ENCODE data around the gene EIF4B.

The EIF4B gene

DNA sequence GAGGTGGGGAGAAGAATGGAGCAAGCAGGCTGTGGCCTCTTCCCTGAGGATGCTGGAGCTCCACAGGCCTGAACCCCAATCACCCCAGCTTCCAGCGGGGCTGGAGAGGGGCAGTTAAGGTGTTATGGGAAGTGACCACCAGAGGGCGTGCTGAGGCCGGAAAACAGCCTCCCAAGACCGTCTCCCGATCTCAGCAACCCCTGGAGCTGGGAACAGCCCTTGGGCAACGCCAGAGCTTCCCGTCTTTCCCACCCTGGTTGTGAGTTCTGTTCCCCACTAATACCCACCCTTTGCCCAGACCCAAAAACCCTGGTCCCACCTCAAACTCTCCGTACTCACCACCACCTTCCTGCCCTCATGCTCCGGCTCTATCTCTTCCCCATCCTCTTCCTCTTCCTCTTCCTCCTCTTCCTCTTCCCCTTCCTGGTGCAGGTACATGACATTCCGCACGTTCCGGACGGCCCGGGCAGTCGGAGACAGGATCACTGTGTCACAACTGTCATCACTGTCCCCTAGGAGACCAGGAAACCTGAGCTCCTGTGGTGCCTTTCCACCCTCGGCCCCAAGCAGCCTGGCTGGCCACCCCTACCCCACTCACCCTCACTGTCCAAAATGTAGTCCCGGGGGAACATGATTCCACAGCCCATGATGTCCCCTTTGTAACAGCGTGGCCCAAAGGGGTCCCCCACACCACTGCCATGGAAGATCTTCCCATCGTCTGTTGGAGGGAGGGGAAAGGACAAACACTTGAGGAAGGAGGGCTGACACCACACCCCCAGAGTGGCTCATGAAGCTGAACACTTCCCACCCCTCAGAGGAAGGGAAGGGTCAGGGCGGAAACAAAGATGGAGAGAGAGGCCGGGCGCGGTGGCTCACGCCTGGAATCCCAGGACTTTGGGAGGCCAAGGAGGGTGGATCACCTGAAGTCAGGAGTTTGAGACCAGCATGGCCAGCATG, 60.0 kb downstream of the EIF4B start:
- H3K9me3 ChIP-seq (ENCODE audit: insufficient read depth, low read depth, low read length): no peaks in the 10 kb centered on the region
- H4K20me1 ChIP-seq (ENCODE audit: insufficient read depth, low read length, poor library complexity, severe bottlenecking): no peaks in the 10 kb centered on the region
- H3K9me2 ChIP-seq (replicated peaks; ENCODE audit: low read depth, low read length): no peaks in the 10 kb centered on the region
- H3K79me2 ChIP-seq (ENCODE audit: insufficient read depth, low read length): no peaks in the 10 kb centered on the region
- H3K27me3 ChIP-seq (ENCODE audit: insufficient read depth, low read length, poor library complexity, severe bottlenecking): no peaks in the 10 kb centered on the region
- peaks cover 7% of the 10 kb centered on the region; the same call in 1 of the 2 replicates for H3K36me3 ChIP-seq (ENCODE audit: insufficient read depth, low read length)
- TF ChIP-seq, protein P1, sequence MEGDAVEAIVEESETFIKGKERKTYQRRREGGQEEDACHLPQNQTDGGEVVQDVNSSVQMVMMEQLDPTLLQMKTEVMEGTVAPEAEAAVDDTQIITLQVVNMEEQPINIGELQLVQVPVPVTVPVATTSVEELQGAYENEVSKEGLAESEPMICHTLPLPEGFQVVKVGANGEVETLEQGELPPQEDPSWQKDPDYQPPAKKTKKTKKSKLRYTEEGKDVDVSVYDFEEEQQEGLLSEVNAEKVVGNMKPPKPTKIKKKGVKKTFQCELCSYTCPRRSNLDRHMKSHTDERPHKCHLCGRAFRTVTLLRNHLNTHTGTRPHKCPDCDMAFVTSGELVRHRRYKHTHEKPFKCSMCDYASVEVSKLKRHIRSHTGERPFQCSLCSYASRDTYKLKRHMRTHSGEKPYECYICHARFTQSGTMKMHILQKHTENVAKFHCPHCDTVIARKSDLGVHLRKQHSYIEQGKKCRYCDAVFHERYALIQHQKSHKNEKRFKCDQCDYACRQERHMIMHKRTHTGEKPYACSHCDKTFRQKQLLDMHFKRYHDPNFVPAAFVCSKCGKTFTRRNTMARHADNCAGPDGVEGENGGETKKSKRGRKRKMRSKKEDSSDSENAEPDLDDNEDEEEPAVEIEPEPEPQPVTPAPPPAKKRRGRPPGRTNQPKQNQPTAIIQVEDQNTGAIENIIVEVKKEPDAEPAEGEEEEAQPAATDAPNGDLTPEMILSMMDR (conservative IDR thresholded peaks at IDR 0.05; ENCODE audit: low read length): peak; percentile 86
- no peak for TF ChIP-seq EZH2phosphoT487 (IDR thresholded peaks at IDR 0.05; ENCODE audit: borderline replicate concordance)
- no peak overlapping the region for H2AFZ ChIP-seq (ENCODE audit: low read length)
- no peaks in the 10 kb centered on the region for H3F3A ChIP-seq (ENCODE audit: low read depth)
- no peak overlapping the region for H3K4me3 ChIP-seq (ENCODE audit: low read length, poor library complexity, severe bottlenecking)
- no peaks in the 10 kb centered on the region for H3K4me1 ChIP-seq (ENCODE audit: insufficient read depth, low read length, poor library complexity, severe bottlenecking)
- no peak overlapping the region for H3K4me2 ChIP-seq (ENCODE audit: low read depth, low read length, poor library complexity, severe bottlenecking)
- no peak overlapping the region for H3K9ac ChIP-seq (ENCODE audit: low read depth, low read length, poor library complexity, severe bottlenecking)

DNA sequence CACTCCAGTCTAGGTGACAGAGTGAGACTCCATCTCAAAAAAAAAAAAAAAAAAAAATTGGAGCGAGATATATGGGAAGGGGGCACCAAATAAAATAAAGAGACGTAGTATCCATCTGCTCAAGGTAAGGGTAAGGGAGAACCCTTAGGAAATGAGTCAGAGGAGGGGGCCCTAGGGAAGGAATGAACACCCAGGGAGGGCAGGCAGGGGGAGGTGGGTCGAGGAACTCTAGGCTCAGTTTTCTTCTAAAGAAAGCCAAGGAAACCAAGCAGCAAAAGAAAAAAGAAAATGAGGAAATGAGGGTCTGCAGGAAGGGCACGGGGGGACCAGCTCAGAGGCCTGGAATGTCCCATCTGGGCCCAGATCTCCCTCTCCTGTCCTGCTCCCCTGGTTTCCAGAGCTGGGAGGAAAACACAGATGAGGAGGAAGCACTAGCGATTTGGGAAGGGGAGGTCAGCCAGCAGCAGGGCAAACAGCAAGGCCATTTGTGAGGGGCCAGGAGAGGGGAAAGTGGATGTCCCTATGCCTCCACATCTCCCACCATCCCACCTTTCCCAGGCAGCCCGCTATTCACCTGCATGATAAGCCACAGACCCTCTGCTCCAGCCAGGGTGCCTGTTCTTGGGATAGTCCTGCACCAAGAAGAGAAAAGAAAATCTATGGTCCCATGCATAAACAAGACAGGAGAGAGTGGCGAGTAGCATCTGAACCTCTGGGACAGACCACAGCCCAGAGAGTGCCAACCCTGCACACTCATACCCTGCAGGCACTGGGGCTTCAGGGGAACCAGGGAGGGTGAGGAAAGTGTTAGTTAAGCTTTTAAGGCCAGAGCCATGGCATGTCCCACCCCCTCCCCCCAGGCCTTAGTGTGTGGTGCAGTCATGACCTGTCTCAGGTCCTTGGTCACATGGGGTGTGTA, 61.1 kb downstream of the EIF4B start:
- TF ChIP-seq, protein P1 (conservative IDR thresholded peaks at IDR 0.05; ENCODE audit: low read length): no peak
- no peak for TF ChIP-seq EZH2phosphoT487 (IDR thresholded peaks at IDR 0.05; ENCODE audit: borderline replicate concordance)
- no peak overlapping the region for H3K4me2 ChIP-seq (ENCODE audit: low read depth, low read length, poor library complexity, severe bottlenecking)
- H3K9me2 ChIP-seq (replicated peaks; ENCODE audit: low read depth, low read length): no peaks in the 10 kb centered on the region
- H3K27me3 ChIP-seq (ENCODE audit: insufficient read depth, low read length, poor library complexity, severe bottlenecking): no peaks in the 10 kb centered on the region
- peaks cover 7% of the 10 kb centered on the region; the same call in 1 of the 2 replicates for H3K36me3 ChIP-seq (ENCODE audit: insufficient read depth, low read length)
- H3F3A ChIP-seq (ENCODE audit: low read depth): no peaks in the 10 kb centered on the region
- no peaks in the 10 kb centered on the region for H3K79me2 ChIP-seq (ENCODE audit: insufficient read depth, low read length)
- H3K4me1 ChIP-seq (ENCODE audit: insufficient read depth, low read length, poor library complexity, severe bottlenecking): peaks cover 9% of the 10 kb centered on the region
- no peak overlapping the region for H3K4me3 ChIP-seq (ENCODE audit: low read length, poor library complexity, severe bottlenecking)
- no peaks in the 10 kb centered on the region for H3K9me3 ChIP-seq (ENCODE audit: insufficient read depth, low read depth, low read length)
- no peaks in the 10 kb centered on the region for H4K20me1 ChIP-seq (ENCODE audit: insufficient read depth, low read length, poor library complexity, severe bottlenecking)
- H3K9ac ChIP-seq (ENCODE audit: low read depth, low read length, poor library complexity, severe bottlenecking): no peak overlapping the region
- no peak overlapping the region for H2AFZ ChIP-seq (ENCODE audit: low read length)

DNA sequence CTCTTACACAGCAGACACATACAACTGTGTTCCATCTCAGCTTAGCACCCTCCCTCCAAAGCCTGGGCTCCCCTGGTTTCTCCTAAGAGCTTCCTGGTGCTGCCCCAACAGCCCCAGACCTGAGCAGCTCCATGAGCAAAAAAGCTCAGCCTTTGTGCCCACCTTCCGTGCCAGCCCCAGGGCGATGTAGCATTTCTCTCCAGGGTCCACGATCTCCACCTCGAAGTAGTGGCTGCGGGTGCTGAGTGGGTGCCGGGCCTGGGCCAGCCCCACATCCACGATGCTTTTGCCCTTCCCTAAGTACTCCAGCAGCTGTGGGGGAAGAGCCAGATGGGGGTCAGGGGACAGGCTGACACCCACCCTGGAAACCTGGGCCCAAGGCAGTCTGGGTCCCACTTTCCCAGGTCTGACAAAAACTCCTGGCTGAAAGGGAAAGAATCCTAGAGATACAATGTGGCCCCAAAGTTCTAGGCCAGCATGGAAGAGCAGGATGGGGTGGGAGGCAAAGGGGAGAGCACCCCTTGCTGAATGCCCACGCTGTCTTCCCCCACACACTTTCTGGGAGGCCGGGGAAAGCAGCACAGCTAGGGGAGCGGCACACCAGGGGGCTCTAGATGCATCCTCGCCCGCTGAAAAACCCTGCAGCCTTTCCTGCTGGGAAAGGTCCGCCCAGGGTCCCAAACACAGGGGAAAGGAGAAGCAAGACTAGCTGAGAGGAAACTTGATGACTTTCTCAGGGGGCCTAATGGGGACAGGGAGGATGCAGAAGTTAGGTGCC, 61.9 kb downstream of the EIF4B start:
- peaks cover 7% of the 10 kb centered on the region; the same call in 1 of the 2 replicates for H3K36me3 ChIP-seq (ENCODE audit: insufficient read depth, low read length)
- H3K9ac ChIP-seq (ENCODE audit: low read depth, low read length, poor library complexity, severe bottlenecking): no peak overlapping the region
- no peak overlapping the region for H2AFZ ChIP-seq (ENCODE audit: low read length)
- H3K9me2 ChIP-seq (replicated peaks; ENCODE audit: low read depth, low read length): no peaks in the 10 kb centered on the region
- H4K20me1 ChIP-seq (ENCODE audit: insufficient read depth, low read length, poor library complexity, severe bottlenecking): no peaks in the 10 kb centered on the region
- H3K27me3 ChIP-seq (ENCODE audit: insufficient read depth, low read length, poor library complexity, severe bottlenecking): no peaks in the 10 kb centered on the region
- H3K79me2 ChIP-seq (ENCODE audit: insufficient read depth, low read length): no peaks in the 10 kb centered on the region
- H3K4me2 ChIP-seq (ENCODE audit: low read depth, low read length, poor library complexity, severe bottlenecking): no peak overlapping the region
- H3K4me3 ChIP-seq (ENCODE audit: low read length, poor library complexity, severe bottlenecking): no peak overlapping the region
- no peak for TF ChIP-seq EZH2phosphoT487 (IDR thresholded peaks at IDR 0.05; ENCODE audit: borderline replicate concordance)
- TF ChIP-seq, protein P1 (conservative IDR thresholded peaks at IDR 0.05; ENCODE audit: low read length): no peak
- no peaks in the 10 kb centered on the region for H3K9me3 ChIP-seq (ENCODE audit: insufficient read depth, low read depth, low read length)
- no peaks in the 10 kb centered on the region for H3F3A ChIP-seq (ENCODE audit: low read depth)
- H3K4me1 ChIP-seq (ENCODE audit: insufficient read depth, low read length, poor library complexity, severe bottlenecking): peaks cover 14% of the 10 kb centered on the region
